Activated CD8-positive, alpha-beta T cell treated with anti-CD3 and anti-CD28 coated beads for 36 hours (primary cell): ENCODE results near the gene RNF13. TPM values are rescaled to one million over a fixed set of nuclear protein-coding genes. Genes with fewer than 3 reads are reported as not detected.

Experiments
- ATAC-seq: fragments of 200-7000 bp; cut with Tn5 transposase; one replicate; pipeline ENCODE4 v1.10.0; 2021; ENCODE audit warnings: mild to moderate bottlenecking, moderate library complexity
- CTCF ChIA-PET: fragments of 350-600 bp; sonication (Branson Sonifier 250); formaldehyde crosslinking; loops from one replicate; lab custom pipeline; 2021; ENCODE audit warnings: antibody characterized with exemption; lab: Charles Lee
- POLR2A ChIA-PET: fragments of 350-600 bp; sonication (Branson Sonifier 250); formaldehyde crosslinking; loops from one replicate; lab custom pipeline; 2021; ENCODE audit warnings: antibody characterized with exemption; lab: Charles Lee
- DNase-seq: peaks from one replicate; pipeline ENCODE4 v3.0.0-alpha.2; 2020
- H3K27ac Mint-ChIP-seq: one replicate; pipeline ENCODE4 v1.8.0; 2021; ENCODE audit warnings: mild to moderate bottlenecking, mixed read lengths
- H3K27me3 Mint-ChIP-seq: one replicate; pipeline ENCODE4 v1.8.0; 2021; ENCODE audit warnings: mixed read lengths
- H3K36me3 Mint-ChIP-seq: one replicate; pipeline ENCODE4 v1.8.0; 2021; ENCODE audit warnings: low read depth, mixed read lengths
- H3K4me1 Mint-ChIP-seq: one replicate; pipeline ENCODE4 v1.8.0; 2021; ENCODE audit warnings: low read depth, mixed read lengths
- H3K4me3 Mint-ChIP-seq: one replicate; pipeline ENCODE4 v1.8.0; 2021; ENCODE audit warnings: mild to moderate bottlenecking, moderate library complexity, mixed read lengths
- H3K9me3 Mint-ChIP-seq: one replicate; pipeline ENCODE4 v1.8.0; 2021; ENCODE audit warnings: mixed read lengths
- CTCF ChIP-seq: fragments of 200-600 bp; IDR thresholded peaks from one replicate; pipeline ENCODE4 v1.8.0; 2022; ENCODE audit warnings: antibody characterized with exemption, mild to moderate bottlenecking
- intact Hi-C: fragments of 100-400 bp; cut with micrococcal nuclease; formaldehyde crosslinking; loops from one replicate; pipeline ENCODE4 v1.10.0; 2022
- total RNA-seq, 2 experiments: library from RNA; stranded (reverse); gene quantifications; one replicate each; pipeline ENCODE4 v1.2.3, GENCODE V29; 2021

RNF13 gene
- total RNA-seq, 2 experiments from 2014 or later, result 25.7 to 26.3 TPM

GRCh38 chr3:149800693-149801092, 12.3 kb upstream of the RNF13 start:
- Mint-ChIP-seq H3K9me3 (no peaks in the 10 kb centered on the region), H3K36me3 (no peaks in the 10 kb centered on the region), H3K27ac (no peak overlapping the region), H3K4me3 (no peak overlapping the region), H3K27me3 (peaks cover 8% of the 10 kb centered on the region), H3K4me1 (no peaks in the 10 kb centered on the region)
- DNase-seq (no peak), ATAC-seq (no peak)
- intact Hi-C loops, result no loop called here
- TF ChIP-seq CTCF, result no peak
- POLR2A ChIA-PET, result no interaction called here
- CTCF ChIA-PET, result interaction anchor here (0.8 to 2.1 kb wide), 4 partner anchors 8 to 232 kb away, joined by 3 to 12 read pairs (median 6); no protein-coding TSS in a partner anchor

DNA sequence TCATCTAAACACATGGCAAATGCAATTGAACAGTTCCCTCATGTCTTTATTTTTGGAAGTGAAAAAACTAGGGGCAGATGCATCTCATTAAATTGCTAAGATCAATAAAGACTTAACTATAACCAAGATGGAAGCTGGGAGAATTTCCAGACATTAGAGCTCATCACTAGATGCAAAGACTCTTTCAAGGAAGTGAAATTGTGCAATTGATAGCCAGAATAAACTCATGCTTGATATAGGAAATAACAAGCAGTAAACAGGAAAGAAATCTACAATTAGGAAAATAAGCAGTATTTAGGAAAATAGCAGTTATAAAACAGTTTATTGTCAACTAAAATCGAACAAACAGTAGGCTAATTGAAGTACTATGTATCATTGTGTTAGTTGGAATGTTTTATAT, 11.8 kb upstream of the RNF13 start:
- intact Hi-C loops, result no loop called here
- CTCF ChIA-PET, result interaction anchor here (0.8 to 1.8 kb wide), 3 partner anchors 8 to 233 kb away, joined by 3 to 8 read pairs (median 3); no protein-coding TSS in a partner anchor
- H3K36me3 Mint-ChIP-seq, result no peaks in the 10 kb centered on the region
- no peaks in the 10 kb centered on the region for H3K9me3 Mint-ChIP-seq
- H3K27ac Mint-ChIP-seq, result no peak overlapping the region
- ATAC-seq, result no peak
- H3K27me3 Mint-ChIP-seq, result peaks cover 9% of the 10 kb centered on the region
- POLR2A ChIA-PET, result no interaction called here
- H3K4me3 Mint-ChIP-seq, result no peak overlapping the region
- no peak for DNase-seq
- no peaks in the 10 kb centered on the region for H3K4me1 Mint-ChIP-seq
- no peak for TF ChIP-seq CTCF

DNA sequence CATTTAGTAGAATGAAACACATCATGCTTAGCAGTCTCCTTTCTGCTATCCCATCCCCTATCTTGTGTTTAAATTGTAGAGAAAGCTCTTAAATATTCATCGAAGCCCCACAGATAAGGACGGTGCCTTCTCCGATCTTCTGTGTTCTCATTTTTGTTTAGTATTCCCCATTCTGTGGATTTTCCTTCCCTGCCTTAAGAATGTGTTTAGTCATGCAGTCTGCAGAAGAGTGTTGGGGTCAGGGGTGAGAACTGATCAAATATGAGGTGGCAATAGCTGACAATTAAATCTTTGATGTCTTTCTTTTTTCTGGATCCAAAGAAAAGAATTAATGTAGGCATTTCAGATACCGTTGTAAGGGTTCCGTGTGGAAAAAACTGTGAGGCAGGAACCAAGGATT, 11.4 kb upstream of the RNF13 start:
- Mint-ChIP-seq H3K9me3 (no peaks in the 10 kb centered on the region), H3K4me3 (no peak overlapping the region), H3K27me3 (peaks cover 13% of the 10 kb centered on the region), H3K36me3 (no peaks in the 10 kb centered on the region), H3K27ac (no peak overlapping the region), H3K4me1 (no peaks in the 10 kb centered on the region)
- ChIA-PET CTCF (interaction anchor here (1.2 to 1.8 kb wide), 2 partner anchors 30 to 233 kb away, joined by 3 to 8 read pairs; no protein-coding TSS in a partner anchor), POLR2A (no interaction called here)
- no peak for TF ChIP-seq CTCF
- DNase-seq (no peak), ATAC-seq (no peak)
- intact Hi-C loops, result no loop called here

GRCh38 chr3:149806171-149806778, 6.7 kb upstream of the RNF13 start:
- H3K36me3 Mint-ChIP-seq, result no peaks in the 10 kb centered on the region
- no peak for ATAC-seq
- H3K4me1 Mint-ChIP-seq, result peaks cover 3% of the 10 kb centered on the region
- no peak overlapping the region for H3K27ac Mint-ChIP-seq
- no peak for DNase-seq
- peaks cover 13% of the 10 kb centered on the region for H3K27me3 Mint-ChIP-seq
- ChIA-PET CTCF (no interaction called here), POLR2A (interaction anchor here (0.6 kb wide), 1 partner anchor 944 kb away, joined by 3 read pairs; no protein-coding TSS in a partner anchor)
- no peak for TF ChIP-seq CTCF
- H3K4me3 Mint-ChIP-seq, result no peak overlapping the region
- no peaks in the 10 kb centered on the region for H3K9me3 Mint-ChIP-seq
- intact Hi-C loops, result no loop called here

DNA sequence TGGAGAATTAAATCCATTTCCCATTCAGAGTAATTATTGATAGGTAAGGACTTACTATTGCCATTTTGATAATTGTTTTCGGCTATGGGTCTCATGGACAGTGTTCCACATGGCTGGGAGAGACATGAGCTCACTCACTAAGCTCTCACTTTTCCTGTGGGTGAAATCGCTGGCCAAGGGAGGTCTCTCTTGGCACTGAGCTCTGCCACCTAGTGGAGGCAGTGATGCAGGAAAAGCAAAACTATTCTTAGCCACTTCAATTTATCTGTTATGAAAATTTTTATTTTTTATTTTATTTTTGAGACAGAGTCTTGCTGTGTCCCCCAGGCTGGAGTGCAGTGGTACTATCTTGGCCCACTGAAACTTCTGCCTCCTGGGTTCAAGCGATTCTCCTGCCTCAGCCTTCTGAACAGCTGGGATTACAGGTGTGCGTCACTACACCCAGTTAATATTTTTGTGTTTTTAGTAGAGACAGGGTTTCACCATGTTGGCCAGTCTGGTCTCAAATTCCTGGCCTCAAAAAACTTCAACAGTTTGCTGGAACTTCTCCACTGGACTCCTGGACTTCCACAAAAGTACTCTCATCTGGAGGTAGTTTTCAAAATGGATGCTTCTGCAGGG, 4.7 kb upstream of the RNF13 start:
- ATAC-seq, result no peak
- CTCF ChIA-PET, result interaction anchor here (0.6 to 2.4 kb wide), 60 partner anchors 7 to 546 kb away, joined by 3 to 51 read pairs (median 3); partner anchors contain the start of genes ANKUB1 and COMMD2
- peaks cover 11% of the 10 kb centered on the region for H3K27me3 Mint-ChIP-seq
- no peaks in the 10 kb centered on the region for H3K9me3 Mint-ChIP-seq
- TF ChIP-seq CTCF, result peak; percentile 82
- H3K36me3 Mint-ChIP-seq, result no peaks in the 10 kb centered on the region
- POLR2A ChIA-PET, result interaction anchor here (1.6 kb wide), 1 partner anchor 56 kb away, joined by 5 read pairs; the partner anchor contains the start of gene COMMD2
- DNase-seq, result peak; percentile 72
- H3K4me3 Mint-ChIP-seq, result peak overlapping the region; percentile 8
- peaks cover 10% of the 10 kb centered on the region for H3K4me1 Mint-ChIP-seq
- no peak overlapping the region for H3K27ac Mint-ChIP-seq
- intact Hi-C loops, result no loop called here
